Caco-2 (cell line): ENCODE measurements around the gene ZNF646. TPM values are rescaled to one million over a fixed set of nuclear protein-coding genes. Genes with fewer than 3 reads are reported as not detected.

Experiments used
- BruUV-seq: library from RNA; stranded (reverse); fragments of 400-500 nt; replicated peaks from 2 replicates; lab custom pipeline; 2021; lab: Mats Ljungman, UMichigan
- CTCF ChIA-PET: fragments of 300-600 bp; sonication (Branson Sonifier 250); formaldehyde crosslinking; loops from one replicate; lab custom pipeline; 2022; ENCODE audit warnings: antibody characterized with exemption; lab: Charles Lee
- POLR2A ChIA-PET: fragments of 300-600 bp; sonication (Branson Sonifier 250); formaldehyde crosslinking; loops from one replicate; lab custom pipeline; 2022; ENCODE audit warnings: antibody characterized with exemption; lab: Charles Lee
- DNase-seq, 2 experiments: peaks; one replicate each; pipeline versions ENCODE4 v3.0.0 to v3.0.0-alpha.2; 2020 to 2022
- H3K27me3 ChIP-seq: replicated peaks from 2 replicates; pipeline ENCODE4 v1.6.0; 2011; ENCODE audit warnings: low read length; ENCODE audit not compliant: control insufficient read depth, insufficient read depth
- H3K36me3 ChIP-seq: 2 replicates; pipeline ENCODE4 v1.5.1; 2011; ENCODE audit warnings: low read length; ENCODE audit not compliant: control insufficient read depth, insufficient read depth
- H3K4me1 ChIP-seq: fragments of 250-450 bp; sonication (Bioruptor Pico); 2 replicates; pipeline ENCODE4 v1.5.1; 2020; ENCODE audit warnings: mild to moderate bottlenecking
- H3K4me3 ChIP-seq: 2 replicates; pipeline ENCODE4 v1.5.1; 2011; ENCODE audit warnings: low read depth, mild to moderate bottlenecking, control low read depth, low read length
- H3K9me3 ChIP-seq: fragments of 250-450 bp; sonication (Bioruptor Pico); 2 replicates; pipeline ENCODE4 v1.5.1; 2020; ENCODE audit warnings: mild to moderate bottlenecking, moderate library complexity
- H3K27ac Mint-ChIP-seq: one replicate; pipeline ENCODE4 v1.8.0; 2022; ENCODE audit warnings: mixed read lengths; ENCODE audit not compliant: unreplicated experiment
- H3K27me3 Mint-ChIP-seq: one replicate; pipeline ENCODE4 v1.8.0; 2022; ENCODE audit warnings: mixed read lengths; ENCODE audit not compliant: insufficient read depth, unreplicated experiment
- H3K36me3 Mint-ChIP-seq: one replicate; pipeline ENCODE4 v1.8.0; 2022; ENCODE audit warnings: mild to moderate bottlenecking, mixed read lengths; ENCODE audit not compliant: insufficient read depth, unreplicated experiment
- H3K4me1 Mint-ChIP-seq: one replicate; pipeline ENCODE4 v1.8.0; 2022; ENCODE audit warnings: low read depth, mixed read lengths; ENCODE audit not compliant: unreplicated experiment
- H3K4me3 Mint-ChIP-seq: one replicate; pipeline ENCODE4 v1.8.0; 2022; ENCODE audit warnings: mild to moderate bottlenecking, moderate library complexity, mixed read lengths; ENCODE audit not compliant: unreplicated experiment
- H3K9me3 Mint-ChIP-seq: one replicate; pipeline ENCODE4 v1.8.0; 2022; ENCODE audit warnings: mixed read lengths; ENCODE audit not compliant: unreplicated experiment
- CTCF ChIP-seq, 2 experiments: fragments of 200-600 bp in 1 of 2; IDR thresholded peaks; 1 replicate in 1 of 2; 2 replicates in 1 of 2; pipeline versions ENCODE4 v1.5.1 to v1.8.0; 2011 to 2022; ENCODE audit warnings: antibody characterized with exemption in 1 of 2, control low read depth in 1 of 2, inconsistent platforms in 1 of 2, low read depth in 1 of 2, low read length in 1 of 2, mild to moderate bottlenecking in 1 of 2, moderate library complexity in 1 of 2; ENCODE audit not compliant: insufficient read depth in 1 of 2, severe bottlenecking in 1 of 2, unreplicated experiment in 1 of 2
- intact Hi-C: fragments of 100-400 bp; cut with micrococcal nuclease; formaldehyde crosslinking; loops from one replicate; pipeline ENCODE4 v1.10.0; 2022; ENCODE audit not compliant: unreplicated experiment
- total RNA-seq: library from RNA; stranded (reverse); gene quantifications from 2 replicates; pipeline ENCODE4 v1.2.3, GENCODE V29; 2022

The ZNF646 gene
- total RNA-seq, 1 experiment from 2014 or later: 17.2 TPM

GRCh38 chr16:31130336-31130891, 56.2 kb downstream of the ZNF646 start:
- H3K36me3 Mint-ChIP-seq: peaks cover 54% of the 10 kb centered on the region
- no peaks in the 10 kb centered on the region for H3K9me3 Mint-ChIP-seq
- DNase-seq: no peak
- Histone ChIP-seq H3K9me3 (no peaks in the 10 kb centered on the region), H3K4me1 (peaks cover 41% of the 10 kb centered on the region), H3K4me3 (no peak overlapping the region), H3K27me3 (no peaks in the 10 kb centered on the region), H3K36me3 (peaks cover 6% of the 10 kb centered on the region)
- no peaks in the 10 kb centered on the region for H3K27me3 Mint-ChIP-seq
- H3K4me3 Mint-ChIP-seq: peak overlapping the region; percentile 76
- H3K4me1 Mint-ChIP-seq: peaks cover 33% of the 10 kb centered on the region
- intact Hi-C loops: loop anchor here (10.0 kb wide), 1 partner anchor 324 kb away; the partner anchor contains the start of gene ARMC5
- ChIA-PET POLR2A (interaction anchor here (0.7 to 3.2 kb wide), 4 partner anchors 9 to 91 kb away, joined by 3 to 35 read pairs (median 14); partner anchors contain the start of gene KAT8), CTCF (interaction anchor here (2.0 to 2.8 kb wide), 2 partner anchors 12 to 13 kb away, joined by 8 to 30 read pairs; partner anchors contain the start of gene KAT8)
- peak overlapping the region; percentile 75 for H3K27ac Mint-ChIP-seq
- BruUV-seq: no TSS peak
- no peak for TF ChIP-seq CTCF (IDR thresholded peaks at IDR 0.05; ENCODE audit: insufficient read depth in 1 of 2, low read depth in 1 of 2, low read length in 1 of 2, severe bottlenecking in 1 of 2, unreplicated experiment in 1 of 2)

GRCh38 chr16:31130899-31131298, 56.7 kb downstream of the ZNF646 start:
- ChIA-PET CTCF (interaction anchor here (1.3 to 2.8 kb wide), 3 partner anchors 12 to 329 kb away, joined by 3 to 30 read pairs (median 8); partner anchors contain the start of genes ARMC5 and KAT8), POLR2A (interaction anchor here (0.7 to 3.2 kb wide), 5 partner anchors 10 to 92 kb away, joined by 3 to 35 read pairs (median 9); partner anchors contain the start of genes KAT8, ZNF646 and ZNF668)
- peak; percentile 92 to 94 for DNase-seq
- Mint-ChIP-seq H3K36me3 (peaks cover 56% of the 10 kb centered on the region), H3K9me3 (no peaks in the 10 kb centered on the region), H3K4me3 (peak overlapping the region; percentile 76), H3K27me3 (no peaks in the 10 kb centered on the region), H3K27ac (peak overlapping the region; percentile 75), H3K4me1 (peaks cover 37% of the 10 kb centered on the region)
- Histone ChIP-seq H3K27me3 (no peaks in the 10 kb centered on the region), H3K9me3 (no peaks in the 10 kb centered on the region), H3K4me1 (peaks cover 44% of the 10 kb centered on the region), H3K36me3 (peaks cover 6% of the 10 kb centered on the region), H3K4me3 (no peak overlapping the region)
- no TSS peak for BruUV-seq
- intact Hi-C loops: loop anchor here (1.0 to 10.0 kb wide), 3 partner anchors 11 to 324 kb away; partner anchors contain the start of genes ARMC5 and KAT8
- TF ChIP-seq CTCF (IDR thresholded peaks at IDR 0.05; ENCODE audit: insufficient read depth in 1 of 2, low read depth in 1 of 2, low read length in 1 of 2, severe bottlenecking in 1 of 2, unreplicated experiment in 1 of 2): no peak

- POLR2A ChIA-PET: interaction anchor here (1.0 to 3.2 kb wide), 4 partner anchors 11 to 57 kb away, joined by 3 to 35 read pairs (median 12); partner anchors contain the start of genes FUS, KAT8, ZNF646 and ZNF668
- CTCF ChIA-PET: interaction anchor here (1.3 to 2.8 kb wide), 3 partner anchors 11 to 328 kb away, joined by 3 to 30 read pairs (median 8); partner anchors contain the start of genes ARMC5 and KAT8
Observed at GRCh38 chr16:31131416-31131815, 57.2 kb downstream of the ZNF646 start.

More at GRCh38 chr16:31131416-31131815, 57.2 kb downstream of the ZNF646 start:
- no peak for DNase-seq
- Histone ChIP-seq H3K27me3 (no peaks in the 10 kb centered on the region), H3K4me1 (peaks cover 49% of the 10 kb centered on the region), H3K36me3 (peaks cover 6% of the 10 kb centered on the region), H3K9me3 (no peaks in the 10 kb centered on the region), H3K4me3 (no peak overlapping the region)
- Mint-ChIP-seq H3K27ac (peak overlapping the region; percentile 75), H3K4me3 (peak overlapping the region; percentile 76), H3K27me3 (no peaks in the 10 kb centered on the region), H3K4me1 (peaks cover 43% of the 10 kb centered on the region), H3K9me3 (no peaks in the 10 kb centered on the region), H3K36me3 (peaks cover 58% of the 10 kb centered on the region)
- intact Hi-C loops: loop anchor here (1.0 to 10.0 kb wide), 3 partner anchors 11 to 323 kb away; partner anchors contain the start of genes ARMC5 and KAT8
- no peak for TF ChIP-seq CTCF (IDR thresholded peaks at IDR 0.05; ENCODE audit: insufficient read depth in 1 of 2, low read depth in 1 of 2, low read length in 1 of 2, severe bottlenecking in 1 of 2, unreplicated experiment in 1 of 2)
- BruUV-seq: no TSS peak
